Keratinocyte (primary cell): ENCODE measurements around the gene SON. TPM values are rescaled to one million over a fixed set of nuclear protein-coding genes. Genes with fewer than 3 reads are reported as not detected.
"Not testable (repeated sequence)": the region's sequence is repeated elsewhere in the genome, so short reads cannot be mapped to it uniquely, and the experiment has no call there.

Source experiments
- DNase-seq: peaks from one replicate; pipeline ENCODE4 v3.0.0-alpha.2; 2011; ENCODE audit warnings: low read depth, missing footprints, low spot score
- FAIRE-seq: peaks from 2 replicates; lab custom pipeline; 2011; peaks lifted over from hg19 to GRCh38; lab: Jason Lieb, UNC
- H2AFZ ChIP-seq: 2 replicates; pipeline ENCODE4 v1.6.0; 2012; ENCODE audit warnings: low read length, control low read depth, inconsistent platforms; ENCODE audit not compliant: control insufficient read depth
- H3K27ac ChIP-seq: 2 replicates; pipeline ENCODE4 v1.5.1; 2011; ENCODE audit warnings: low read length; ENCODE audit not compliant: control insufficient read depth, insufficient read depth
- H3K27me3 ChIP-seq: 3 replicates; pipeline ENCODE4 v1.6.0; 2011; ENCODE audit warnings: low read length; ENCODE audit not compliant: control insufficient read depth, insufficient read depth; ENCODE audit errors: extremely low read depth
- H3K36me3 ChIP-seq, 2 experiments: 2 replicates in 1 of 2; 3 replicates in 1 of 2; pipeline ENCODE4 v1.5.1; 2011; ENCODE audit warnings: low read length in 2 of 2, mild to moderate bottlenecking in 1 of 2; ENCODE audit not compliant: control insufficient read depth in 2 of 2, insufficient read depth in 2 of 2; ENCODE audit errors: extremely low read depth in 1 of 2
- H3K4me1 ChIP-seq: 3 replicates; pipeline ENCODE4 v1.5.1; 2011; ENCODE audit warnings: low read length; ENCODE audit not compliant: control insufficient read depth, insufficient read depth; ENCODE audit errors: extremely low read depth
- H3K4me2 ChIP-seq: 3 replicates; pipeline ENCODE4 v1.6.0; 2011; ENCODE audit warnings: low read depth, low read length; ENCODE audit not compliant: control insufficient read depth, insufficient read depth; ENCODE audit errors: extremely low read depth
- H3K4me3 ChIP-seq, 3 experiments: fragments of 200-600 bp in 1 of 3; sonication (generic) in 1 of 3; 2 replicates in 2 of 3; 3 replicates in 1 of 3; pipeline ENCODE4 v1.5.1; 2011 to 2016; ENCODE audit warnings: low read length in 3 of 3, mild to moderate bottlenecking in 3 of 3, control low read depth in 2 of 3, inconsistent platforms in 1 of 3, low read depth in 1 of 3, mixed read lengths in 1 of 3, mixed run types in 1 of 3, moderate library complexity in 1 of 3; ENCODE audit not compliant: control insufficient read depth in 2 of 3, insufficient read depth in 2 of 3; ENCODE audit errors: extremely low read depth in 1 of 3
- H3K79me2 ChIP-seq: 2 replicates; pipeline ENCODE4 v1.6.0; 2012; ENCODE audit warnings: low read length; ENCODE audit not compliant: control insufficient read depth, insufficient read depth
- H3K9ac ChIP-seq: 3 replicates; pipeline ENCODE4 v1.6.0; 2011; ENCODE audit warnings: low read length; ENCODE audit not compliant: control insufficient read depth, insufficient read depth; ENCODE audit errors: extremely low read depth
- H3K9me1 ChIP-seq: 3 replicates; pipeline ENCODE4 v1.6.0; 2011; ENCODE audit warnings: low read length; ENCODE audit not compliant: control insufficient read depth, insufficient read depth; ENCODE audit errors: extremely low read depth
- H3K9me3 ChIP-seq: 2 replicates; pipeline ENCODE4 v1.5.1; 2012; ENCODE audit warnings: low read depth, low read length; ENCODE audit not compliant: control insufficient read depth
- H4K20me1 ChIP-seq: 3 replicates; pipeline ENCODE4 v1.6.0; 2011; ENCODE audit warnings: low read length; ENCODE audit not compliant: control insufficient read depth, insufficient read depth; ENCODE audit errors: extremely low read depth
- CTCF ChIP-seq, 3 experiments: IDR thresholded peaks in 1 of 3; conservative IDR thresholded peaks in 1 of 3; optimal IDR thresholded peaks in 1 of 3; 2 replicates in 2 of 3; 3 replicates in 1 of 3; pipeline versions ENCODE3 to v1.5.1; 2011; ENCODE audit warnings: low read length in 3 of 3, mild to moderate bottlenecking in 3 of 3, moderate library complexity in 2 of 3, control low read depth in 1 of 3, inconsistent platforms in 1 of 3; ENCODE audit not compliant: insufficient read depth in 2 of 3; ENCODE audit errors: extremely low read depth in 1 of 3
- EZH2 ChIP-seq: IDR thresholded peaks from one replicate; pipeline ENCODE4 v1.6.1; 2012; ENCODE audit warnings: inconsistent platforms, mild to moderate bottlenecking, low read length, moderate library complexity
- dilution Hi-C: fragments of 300-500 bp; cut with MboI; formaldehyde crosslinking; loops from one replicate; pipeline ENCODE4 v1.7.0; 2020; ENCODE audit warnings: low sequenced_read_pairs; ENCODE audit not compliant: extremely low pct_ligation_motif_present
- polyA plus RNA-seq, 5 experiments: library from polyadenylated mRNA; depleted of rRNA in 3 of 5; stranded (reverse) in 3 of 5; stranded (forward) in 1 of 5; unstranded in 1 of 5; fragments of >200 nt; gene quantifications; 1 replicate in 1 of 5; 2 replicates in 3 of 5; 3 replicates in 1 of 5; pipeline versions ENCODE4 v1.2.1 to v1.2.3, GENCODE V29; 2011 to 2012; ENCODE audit warnings: missing spikeins in 2 of 5, low read depth in 1 of 5, low replicate concordance in 1 of 5

Gene SON
- polyA plus RNA-seq, 1 donor (not counting 4 experiments of a cell fraction or from before 2014, with no cell fraction given), result 96.0 TPM

GRCh38 chr21:33496345-33496744 lies 46.5 kb upstream of the SON start:
- Histone ChIP-seq H3K9me1 (no peaks in the 10 kb centered on the region), H4K20me1 (no peaks in the 10 kb centered on the region), H3K9ac (no peak overlapping the region), H3K27me3 (peaks cover 3% of the 10 kb centered on the region), H3K27ac (no peak overlapping the region), H3K79me2 (no peaks in the 10 kb centered on the region), H3K4me2 (no peak overlapping the region), H2AFZ (no peak overlapping the region), H3K4me3 (no peak overlapping the region), H3K36me3 (no peaks in the 10 kb centered on the region), H3K9me3 (no peaks in the 10 kb centered on the region), H3K4me1 (peaks cover 4% of the 10 kb centered on the region)
- TF ChIP-seq EZH2, result no peak
- no peak for FAIRE-seq
- dilution Hi-C loops, result no loop called here
- no peak for DNase-seq

GRCh38 chr21:33505833-33506232 lies 37.0 kb upstream of the SON start:
- no peak overlapping the region for H3K4me2 ChIP-seq
- no peaks in the 10 kb centered on the region for H3K9me1 ChIP-seq
- H3K4me1 ChIP-seq, result no peaks in the 10 kb centered on the region
- H3K4me3 ChIP-seq, result no peak overlapping the region
- H3K9me3 ChIP-seq, result no peaks in the 10 kb centered on the region
- DNase-seq (no peak), FAIRE-seq (no peak)
- no peaks in the 10 kb centered on the region for H3K27me3 ChIP-seq
- dilution Hi-C loops, result no loop called here
- H3K9ac ChIP-seq, result no peak overlapping the region
- TF ChIP-seq CTCF (optimal IDR thresholded peaks at IDR 0.05 in 1 of 3, IDR thresholded peaks at IDR 0.05 in 1 of 3, conservative IDR thresholded peaks at IDR 0.05 in 1 of 3; ENCODE audit: extremely low read depth in 1 of 3, insufficient read depth in 2 of 3, low read length in 3 of 3), result no peak
- no peak for TF ChIP-seq EZH2
- H3K27ac ChIP-seq, result no peak overlapping the region
- no peak overlapping the region for H2AFZ ChIP-seq
- H3K79me2 ChIP-seq, result no peaks in the 10 kb centered on the region
- peaks cover 14 to 21% of the 10 kb centered on the region in 2 experiments for H3K36me3 ChIP-seq
- H4K20me1 ChIP-seq, result no peaks in the 10 kb centered on the region

GRCh38 chr21:33507003-33507402 lies 35.8 kb upstream of the SON start:
- H3K27ac ChIP-seq, H3K4me2 ChIP-seq, H3K27me3 ChIP-seq, H3K9me1 ChIP-seq, H2AFZ ChIP-seq, H3K9me3 ChIP-seq, FAIRE-seq, H3K4me3 ChIP-seq, H3K4me1 ChIP-seq, H4K20me1 ChIP-seq, H3K9ac ChIP-seq, H3K79me2 ChIP-seq, DNase-seq, dilution Hi-C loops: not testable (repeated sequence)
- H3K36me3 ChIP-seq, result peaks cover 17 to 30% of the 10 kb centered on the region in 2 experiments
